Astrocyte (in vitro differentiated cells and primary cell): Measurements from ENCODE around the gene XCL1.
"Not testable (repeated sequence)": the region's sequence is repeated elsewhere in the genome, so short reads cannot be mapped to it uniquely, and the experiment has no call there.

Source experiments
- EZH2 ChIP-seq: IDR thresholded peaks from 2 replicates; pipeline ENCODE4 v1.6.1; 2012; ENCODE audit warnings: mild to moderate bottlenecking, low read length, inconsistent platforms; ENCODE audit not compliant: insufficient read depth
- TF ChIP-seq, protein P1 (sequence below): IDR thresholded peaks from 2 replicates; pipeline ENCODE4 v1.5.1; 2011; ENCODE audit warnings: low read depth, mild to moderate bottlenecking, inconsistent platforms, low read length, moderate library complexity; ENCODE audit not compliant: insufficient read depth

- TF ChIP-seq, protein P1, sequence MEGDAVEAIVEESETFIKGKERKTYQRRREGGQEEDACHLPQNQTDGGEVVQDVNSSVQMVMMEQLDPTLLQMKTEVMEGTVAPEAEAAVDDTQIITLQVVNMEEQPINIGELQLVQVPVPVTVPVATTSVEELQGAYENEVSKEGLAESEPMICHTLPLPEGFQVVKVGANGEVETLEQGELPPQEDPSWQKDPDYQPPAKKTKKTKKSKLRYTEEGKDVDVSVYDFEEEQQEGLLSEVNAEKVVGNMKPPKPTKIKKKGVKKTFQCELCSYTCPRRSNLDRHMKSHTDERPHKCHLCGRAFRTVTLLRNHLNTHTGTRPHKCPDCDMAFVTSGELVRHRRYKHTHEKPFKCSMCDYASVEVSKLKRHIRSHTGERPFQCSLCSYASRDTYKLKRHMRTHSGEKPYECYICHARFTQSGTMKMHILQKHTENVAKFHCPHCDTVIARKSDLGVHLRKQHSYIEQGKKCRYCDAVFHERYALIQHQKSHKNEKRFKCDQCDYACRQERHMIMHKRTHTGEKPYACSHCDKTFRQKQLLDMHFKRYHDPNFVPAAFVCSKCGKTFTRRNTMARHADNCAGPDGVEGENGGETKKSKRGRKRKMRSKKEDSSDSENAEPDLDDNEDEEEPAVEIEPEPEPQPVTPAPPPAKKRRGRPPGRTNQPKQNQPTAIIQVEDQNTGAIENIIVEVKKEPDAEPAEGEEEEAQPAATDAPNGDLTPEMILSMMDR, result not testable (repeated sequence)
- not testable (repeated sequence) for TF ChIP-seq EZH2
Measured at GRCh38 chr1:168578531-168579185, 2.3 kb downstream of the XCL1 start.
